NCI-H1436 (cell line): ENCODE measurements around the gene FOXK1.

Experiments
- DNase-seq: peaks from one replicate; lab custom pipeline; 2025; lab: John Stamatoyannopoulos, UW

Gene FOXK1

GRCh38 chr7:4819560-4820404 lies 137.7 kb downstream of the FOXK1 start:
- no peak for DNase-seq

- no peak for DNase-seq
These were observed 138.4 kb downstream of the FOXK1 start for GRCh38 chr7:4820405-4820966.
